M059J (cell line): ENCODE results near the gene C8B. TPM values are rescaled to one million over a fixed set of nuclear protein-coding genes. Genes with fewer than 3 reads are reported as not detected.

ENCODE experiments used
- DNase-seq: peaks from one replicate; pipeline ENCODE4 v3.0.0-alpha.2; 2012; ENCODE audit warnings: low read depth
- total RNA-seq: library from RNA; depleted of rRNA; stranded (reverse); fragments of >200 nt; shearing (Covaris generic); gene quantifications from 2 replicates; pipeline ENCODE4 v1.2.3, GENCODE V29; 2014; rRNA removed

The C8B gene
- total RNA-seq, 1 experiment from 2014 or later, result not detected

DNA sequence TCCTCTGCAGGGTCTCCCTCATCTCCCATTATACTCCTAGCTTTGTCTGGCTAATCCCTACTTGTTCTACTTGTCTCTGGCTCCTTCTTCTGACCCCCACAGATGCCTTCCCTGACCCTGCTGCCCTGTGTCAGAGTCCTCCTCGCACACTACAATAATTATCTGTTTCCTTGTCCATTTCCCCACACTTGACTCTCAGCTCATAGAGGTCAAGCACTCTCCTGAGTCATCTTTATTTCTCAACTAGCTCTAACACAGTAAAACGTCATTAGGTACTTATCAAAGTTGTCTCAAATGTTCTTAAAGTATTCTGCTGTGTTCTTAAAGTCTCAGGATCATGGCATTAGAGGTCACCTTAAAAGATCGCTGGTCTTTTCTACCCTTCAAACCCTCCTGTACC is 64.1 kb downstream of the C8B start:
- peak; percentile 29 for DNase-seq

DNA sequence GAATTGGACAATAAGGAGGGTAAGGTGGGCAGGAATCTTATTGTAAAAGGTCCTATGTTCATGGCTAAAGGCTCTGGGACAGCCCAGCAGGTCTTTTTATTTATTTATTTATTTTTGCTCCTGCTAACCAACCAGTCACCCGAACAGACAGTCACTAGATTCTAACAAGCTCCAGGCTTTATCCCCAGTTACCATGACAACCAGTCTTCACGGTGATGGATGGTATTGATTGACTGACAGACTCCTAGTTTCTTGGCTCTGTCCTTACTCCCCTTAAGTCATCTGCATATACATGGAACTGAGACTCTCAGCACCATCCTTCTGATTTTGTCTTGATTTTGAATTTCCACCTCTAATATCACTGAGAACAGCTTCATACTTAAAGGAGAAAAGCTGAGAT is 66.9 kb downstream of the C8B start:
- no peak for DNase-seq

DNA sequence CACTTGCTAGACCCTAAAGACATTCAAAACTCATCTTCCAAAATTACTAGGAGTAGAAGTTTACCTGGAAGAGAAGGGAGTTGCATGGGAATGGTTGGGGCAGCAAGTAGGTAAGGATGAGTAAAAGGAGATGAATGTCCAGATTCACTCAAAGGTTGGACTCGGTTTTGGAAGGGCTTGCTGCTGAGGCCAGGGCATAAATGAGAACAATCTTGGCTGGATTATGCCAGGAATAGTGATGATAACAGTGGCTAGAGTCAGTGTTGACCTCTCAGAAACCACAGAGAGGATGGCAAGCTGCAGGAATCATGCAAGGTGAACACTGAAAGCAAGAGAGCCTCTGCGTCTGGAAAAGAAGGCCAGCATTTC is 67.8 kb downstream of the C8B start:
- DNase-seq, result peak; percentile 23

DNA sequence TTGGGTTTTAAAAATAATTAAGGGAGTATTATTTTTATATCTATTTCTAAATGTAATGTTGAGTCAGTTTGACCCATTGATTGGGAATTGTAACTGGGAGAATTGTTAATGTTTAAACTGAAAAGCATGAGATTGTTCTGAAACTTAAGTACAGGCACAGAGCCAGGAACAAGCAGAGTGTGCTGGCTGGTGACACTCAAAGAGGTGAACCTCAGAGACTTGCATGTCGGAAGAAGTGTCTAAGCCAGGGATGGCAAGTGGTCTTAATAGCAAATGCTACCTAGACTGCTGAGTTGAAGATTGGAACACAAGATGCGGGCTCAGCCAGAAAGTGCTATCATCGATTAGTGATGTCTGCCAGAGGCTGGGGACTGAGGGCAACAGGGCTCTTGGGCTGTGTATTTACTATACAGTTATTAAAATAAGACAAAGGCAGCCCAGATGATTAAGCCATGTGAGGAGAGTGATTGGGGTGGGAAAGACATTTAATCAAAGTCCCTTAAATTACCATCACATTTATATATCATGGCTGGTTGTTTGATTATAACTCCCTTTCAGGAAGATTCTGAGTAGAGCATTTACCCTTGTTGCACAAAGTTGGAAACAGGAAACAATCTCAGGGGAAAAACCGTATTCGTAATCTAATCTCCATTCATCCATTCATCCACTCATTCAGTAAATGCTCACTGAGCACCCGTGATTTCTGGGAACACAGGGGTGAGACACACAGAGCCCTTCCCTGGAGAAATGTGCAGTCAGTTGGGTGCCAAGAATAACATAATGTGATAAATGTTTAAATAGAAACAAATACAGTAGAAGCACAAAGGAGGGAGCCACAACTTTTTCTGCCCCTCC is 68.4 kb downstream of the C8B start:
- no peak for DNase-seq

DNA sequence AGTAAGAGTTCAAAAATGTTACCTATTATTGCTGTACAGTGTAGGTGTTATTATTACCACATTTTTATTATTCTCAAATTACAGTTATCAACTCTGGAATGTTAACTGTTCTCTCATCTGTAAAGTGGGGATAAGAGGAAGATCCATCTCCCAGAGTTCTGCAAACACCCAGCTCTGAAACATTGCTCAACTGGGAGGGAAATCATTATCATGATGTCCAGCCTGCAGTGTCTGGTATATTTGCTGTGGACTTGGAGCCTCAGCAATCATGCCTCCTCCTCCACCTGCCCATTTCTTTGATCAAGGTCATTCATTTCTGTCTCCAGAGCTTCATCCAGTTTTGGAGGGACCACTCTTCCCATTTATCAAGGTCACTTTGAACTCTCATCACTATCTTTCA is 71.8 kb downstream of the C8B start:
- no peak for DNase-seq

DNA sequence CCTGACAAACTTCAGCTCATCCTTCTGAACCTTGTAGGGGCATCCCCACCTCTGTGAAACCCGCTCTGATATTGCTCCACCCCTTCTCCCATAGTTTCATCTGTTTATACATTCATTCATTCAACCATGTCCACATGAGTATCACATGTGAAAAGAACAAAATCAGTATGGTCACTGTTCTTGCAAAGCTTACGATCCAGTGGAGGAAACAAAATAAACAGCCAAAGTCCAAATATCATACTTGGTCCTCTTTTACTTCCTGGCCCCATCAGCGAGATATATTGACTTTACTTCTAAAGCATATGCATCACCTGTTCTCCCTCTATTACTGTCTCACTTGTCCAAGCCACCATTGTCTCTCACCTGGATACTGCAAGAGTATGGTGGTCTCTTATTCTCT is 75.6 kb downstream of the C8B start:
- no peak for DNase-seq

DNA sequence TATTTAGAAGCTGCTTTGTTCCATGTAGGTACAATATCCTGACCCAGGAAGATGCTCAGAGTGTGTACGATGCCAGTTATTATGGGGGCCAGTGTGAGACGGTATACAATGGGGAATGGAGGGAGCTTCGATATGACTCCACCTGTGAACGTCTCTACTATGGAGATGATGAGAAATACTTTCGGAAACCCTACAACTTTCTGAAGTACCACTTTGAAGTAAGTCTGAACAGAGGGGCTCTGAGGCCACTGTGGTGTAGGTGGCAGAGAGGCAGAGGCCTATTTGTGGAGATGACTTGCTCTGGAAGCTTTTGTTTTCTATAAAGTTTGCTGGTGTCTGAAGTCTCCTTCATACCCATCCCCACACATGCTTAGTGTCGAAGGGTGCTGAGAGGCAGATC is 84.4 kb downstream of the C8B start:
- DNase-seq, result no peak

DNA sequence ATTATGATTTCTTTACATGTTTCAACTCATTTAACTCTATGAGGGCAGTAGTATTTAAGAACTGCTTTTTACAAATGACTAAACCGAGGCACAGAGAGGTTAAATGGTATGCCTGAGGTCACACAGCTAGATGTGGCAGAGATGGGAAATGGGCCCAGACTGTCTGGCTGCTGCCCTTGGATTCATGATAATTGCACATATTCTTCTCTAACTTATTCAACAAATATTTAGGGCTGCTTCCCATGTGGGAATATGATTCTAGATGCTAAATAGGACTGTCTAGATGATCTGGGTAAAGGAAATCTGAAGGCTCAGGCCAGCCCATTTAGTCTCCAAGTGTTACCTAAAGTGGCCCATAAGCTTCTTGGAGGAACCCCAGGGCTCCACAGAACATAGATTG is 85.0 kb downstream of the C8B start:
- no peak for DNase-seq

Other genes with a start within 250 kb of the C8B start
- gene FYB2, start 146.6 kb downstream of the C8B start, total RNA-seq, result not detected in 2 replicates
- not detected in 2 replicates for gene C8A, start 111.2 kb downstream of the C8B start, total RNA-seq